DMS53 (cell line): ENCODE results near the gene POU6F2.

Experiments
- DNase-seq: peaks from one replicate; lab custom pipeline; 2025; lab: John Stamatoyannopoulos, UW

POU6F2 gene

DNA sequence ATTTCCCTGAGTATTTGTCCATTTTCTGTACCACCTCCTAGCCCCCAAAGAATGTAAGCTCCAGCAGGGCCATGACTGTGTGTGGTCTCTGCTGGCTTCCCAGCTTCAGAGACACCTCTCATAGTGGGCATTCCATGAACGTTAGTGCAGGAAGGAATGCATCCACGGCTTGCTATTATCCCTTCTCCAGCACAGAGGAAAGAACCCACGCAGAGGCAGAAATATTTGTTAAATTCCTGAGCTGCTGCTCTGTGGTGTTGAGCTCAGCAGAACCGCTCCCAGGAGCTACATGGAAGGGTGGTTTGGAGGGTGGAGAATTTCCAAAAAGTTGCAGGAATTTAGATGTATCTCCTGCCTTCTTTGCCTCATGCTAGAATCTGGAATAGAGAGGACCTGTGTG is 275.2 kb downstream of the POU6F2 start:
- DNase-seq = no peak

DNA sequence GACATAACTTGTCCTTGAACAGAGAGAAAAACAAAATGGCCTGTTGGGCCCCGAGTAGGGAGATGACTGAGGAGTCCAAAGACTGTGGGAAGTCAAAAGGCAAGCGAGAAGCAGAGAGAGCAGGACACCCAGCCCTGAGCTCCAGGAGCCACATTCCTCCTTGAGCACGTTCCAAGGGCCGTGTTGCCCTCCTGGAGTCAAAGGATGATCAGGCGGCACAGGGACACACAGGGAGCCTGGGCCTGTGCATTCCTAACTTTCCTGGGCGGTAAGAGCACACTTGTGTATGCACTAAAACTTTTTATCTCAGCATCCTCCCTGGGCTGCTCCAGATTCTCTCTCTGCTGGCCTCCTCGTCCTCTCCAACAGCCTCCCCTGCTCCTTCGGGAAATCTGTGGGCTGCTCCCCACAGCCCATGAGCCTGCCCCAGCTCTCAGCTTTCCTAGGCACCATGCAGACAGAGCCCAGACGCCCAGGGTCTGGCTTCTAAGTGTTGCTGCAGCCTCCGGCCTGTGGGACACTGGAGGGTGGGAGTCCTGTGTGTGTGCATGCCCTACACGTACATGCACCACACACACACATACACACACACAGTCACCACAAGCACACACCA is 281.8 kb downstream of the POU6F2 start:
- DNase-seq = no peak

DNA sequence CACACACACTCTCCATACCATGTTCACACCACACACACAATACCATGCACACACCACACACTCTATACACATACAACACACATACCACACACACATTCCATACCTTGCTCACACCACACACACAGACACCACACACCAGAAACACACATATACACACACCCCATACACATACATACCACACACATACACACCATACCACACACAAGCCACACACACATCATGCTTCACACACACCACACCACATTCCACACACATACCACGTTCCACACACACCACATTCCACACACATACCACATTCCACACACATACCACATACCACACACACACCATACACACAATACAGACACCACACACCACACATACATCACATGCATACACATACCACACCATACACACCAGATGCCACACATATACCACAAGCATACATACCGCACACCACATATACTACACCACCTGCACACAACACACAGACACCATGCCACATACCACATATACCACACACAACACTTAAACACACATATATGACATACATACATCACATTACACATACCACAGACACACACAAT is 282.7 kb downstream of the POU6F2 start:
- no peak for DNase-seq

DNA sequence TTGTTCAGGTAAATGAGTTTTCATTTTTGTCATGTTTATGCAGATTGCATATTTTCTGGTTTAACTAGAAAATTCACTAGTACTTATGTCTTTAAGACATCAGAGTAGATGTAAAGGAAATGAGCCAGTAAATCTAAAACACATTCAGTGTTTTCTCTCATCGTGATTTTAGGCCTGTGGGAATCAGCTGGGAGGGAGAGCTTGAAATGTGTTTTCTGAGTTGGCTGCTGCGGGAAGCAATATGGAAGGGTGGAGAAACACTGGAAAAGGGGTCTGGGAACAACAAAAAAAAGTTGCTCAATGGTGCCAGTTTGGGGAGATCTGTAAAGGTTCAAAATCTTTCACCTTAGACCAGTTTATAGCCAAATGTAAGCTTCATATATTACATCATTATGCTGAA is 284.1 kb downstream of the POU6F2 start:
- no peak for DNase-seq

DNA sequence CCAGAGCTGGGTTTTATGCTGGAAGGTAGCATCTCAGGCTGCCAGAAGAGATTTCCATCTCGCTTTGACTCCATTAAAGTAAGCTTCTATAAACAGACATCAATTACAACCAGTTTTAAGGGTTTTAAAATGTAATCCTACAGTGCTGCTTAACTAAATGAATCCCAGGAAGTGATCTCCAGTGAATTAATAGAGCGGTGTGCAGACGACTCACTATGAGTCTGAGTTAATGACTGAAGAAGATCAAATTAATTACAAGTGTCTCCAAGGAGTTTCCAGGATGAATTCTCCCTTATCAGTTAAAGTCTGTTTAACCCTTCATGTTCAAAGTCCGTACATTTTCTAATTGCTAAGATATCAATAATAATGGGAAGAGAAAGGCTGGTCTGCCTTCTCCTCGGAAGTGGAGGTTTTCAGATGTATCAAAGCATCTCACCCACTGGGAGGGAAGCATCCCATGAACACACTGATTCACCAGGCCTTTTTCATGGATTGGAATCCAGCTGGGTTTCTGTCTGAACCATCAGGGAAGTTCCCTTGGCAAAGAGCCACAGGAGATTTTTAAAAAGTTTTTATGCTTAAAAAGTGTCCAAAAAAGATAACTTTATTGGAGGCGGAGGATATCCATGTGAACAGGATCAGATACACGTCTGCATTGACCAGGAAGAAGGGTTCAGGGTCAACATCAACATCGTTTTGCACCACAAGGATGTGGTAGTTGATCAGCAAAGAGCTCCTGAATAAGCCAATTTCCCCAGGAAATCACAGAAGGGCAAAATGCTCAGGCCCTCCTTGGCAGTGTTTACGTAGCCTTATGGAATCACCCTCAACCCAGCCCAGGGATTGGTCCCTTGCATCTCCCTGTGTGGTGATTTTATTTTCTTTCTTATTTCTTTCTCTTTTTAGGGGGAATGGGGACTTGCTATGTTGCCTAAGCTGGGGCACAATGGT is 288.2 kb downstream of the POU6F2 start:
- no peak for DNase-seq

DNA sequence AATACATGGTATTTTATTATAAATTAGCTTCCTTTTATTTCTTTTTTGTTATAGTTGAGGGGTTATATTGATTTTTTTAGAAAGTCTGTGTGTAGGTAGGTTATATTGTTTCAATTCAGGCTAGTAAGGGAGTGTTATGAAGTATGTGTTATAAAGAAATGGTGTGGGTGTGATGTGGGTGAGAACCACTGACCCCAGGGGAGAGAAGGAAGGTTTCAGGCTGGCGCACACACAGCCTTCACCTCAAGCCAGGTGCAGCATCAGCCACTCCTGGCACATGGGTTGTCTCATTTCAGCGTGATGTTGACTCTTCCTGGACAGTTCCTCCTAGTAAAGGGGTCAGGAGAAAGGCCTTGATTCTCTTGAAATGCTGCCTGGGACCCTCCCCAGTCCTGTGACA is 291.3 kb downstream of the POU6F2 start:
- no peak for DNase-seq

DNA sequence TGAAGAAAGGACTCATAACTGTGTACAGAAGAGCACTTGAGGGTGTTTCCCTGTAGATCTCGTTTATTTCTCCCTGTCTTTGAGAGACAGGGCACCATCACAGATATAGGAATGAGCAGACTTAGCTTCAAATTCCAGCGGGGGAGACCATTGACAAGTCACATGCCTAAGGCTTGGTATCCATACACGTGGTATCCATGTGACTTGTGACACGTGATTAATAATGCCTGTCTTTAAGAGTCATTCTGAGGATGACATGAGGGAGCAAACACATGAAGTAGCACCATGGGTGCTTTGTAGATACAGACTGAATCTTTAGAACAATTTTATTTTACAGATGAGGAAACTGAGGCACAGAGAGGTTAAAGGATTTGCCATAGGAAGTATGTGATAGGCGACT is 292.3 kb downstream of the POU6F2 start:
- no peak for DNase-seq

DNA sequence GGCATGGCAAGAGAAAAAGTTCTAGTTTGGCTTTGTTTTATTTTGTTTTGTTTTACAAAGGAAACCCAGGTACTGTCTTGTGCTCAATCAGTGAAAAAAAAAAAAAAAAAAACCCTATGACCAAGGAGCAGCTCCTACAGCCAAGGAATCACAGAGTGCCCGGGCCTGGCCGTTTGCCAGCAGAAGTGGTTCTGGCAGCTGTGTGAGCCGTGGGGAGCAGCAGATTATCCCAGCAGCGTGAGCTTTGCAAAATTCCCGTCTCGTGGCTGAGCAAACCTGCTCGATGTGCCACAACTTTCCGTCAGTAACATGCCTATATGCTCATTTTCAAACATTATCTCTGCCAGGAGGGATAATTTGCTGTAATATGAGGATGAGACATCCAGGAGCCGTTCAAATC is 293.7 kb downstream of the POU6F2 start:
- no peak for DNase-seq

DNA sequence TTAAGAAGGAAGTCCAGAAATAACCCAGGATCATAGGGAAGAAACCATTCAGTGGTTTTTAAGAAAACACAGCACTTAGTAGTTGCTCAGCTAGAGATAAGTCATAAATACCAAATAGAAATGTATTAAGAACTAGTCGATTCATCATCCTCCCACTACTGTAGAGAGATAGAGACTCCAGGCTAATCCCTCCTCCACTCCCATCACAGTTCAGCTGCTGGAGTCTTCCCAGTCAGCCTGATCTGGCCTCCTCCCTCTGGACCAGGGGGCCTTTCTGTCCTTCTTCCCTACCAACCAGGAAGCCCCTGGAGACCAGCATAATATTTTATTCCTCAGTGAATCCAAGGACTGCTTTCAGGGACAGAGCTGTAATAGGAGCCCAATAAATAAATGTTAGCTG is 294.4 kb downstream of the POU6F2 start:
- no peak for DNase-seq

DNA sequence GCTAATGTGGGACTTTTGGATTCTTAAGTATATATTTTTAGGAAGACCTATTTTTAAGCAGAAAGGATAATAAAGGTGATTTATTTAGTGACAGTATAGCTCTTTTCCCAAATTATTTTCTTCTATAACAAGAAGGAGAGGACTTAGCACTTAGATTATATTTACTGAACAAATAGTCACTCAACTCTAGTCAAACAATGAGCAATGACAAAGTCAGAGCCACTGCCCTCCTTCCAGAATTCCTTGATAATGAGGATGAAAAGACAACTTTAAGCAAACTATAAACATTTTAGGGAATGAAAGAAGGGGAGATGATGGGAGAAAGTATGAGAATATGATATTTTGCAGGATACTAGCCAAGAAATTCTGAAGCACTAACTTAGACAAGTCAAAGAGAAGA is 295.0 kb downstream of the POU6F2 start:
- no peak for DNase-seq

DNA sequence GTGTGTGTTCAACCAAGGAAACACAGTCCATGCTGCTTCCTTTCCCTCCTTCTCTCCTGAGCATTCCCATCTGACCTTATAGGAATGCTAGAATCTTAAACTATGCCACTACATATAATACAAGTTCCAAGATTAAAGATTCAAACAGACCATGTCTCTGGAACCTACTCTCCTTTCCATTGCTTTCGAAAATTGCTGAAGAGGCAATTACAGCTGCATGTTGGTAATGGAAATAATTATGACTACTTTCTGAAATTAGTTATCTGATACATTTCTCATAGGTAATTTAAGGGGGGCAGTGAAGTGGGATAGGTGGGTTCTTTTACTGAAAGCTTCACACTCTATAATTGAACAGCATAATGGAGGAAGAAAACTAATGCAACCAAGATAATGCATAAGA is 302.6 kb downstream of the POU6F2 start:
- DNase-seq = no peak

DNA sequence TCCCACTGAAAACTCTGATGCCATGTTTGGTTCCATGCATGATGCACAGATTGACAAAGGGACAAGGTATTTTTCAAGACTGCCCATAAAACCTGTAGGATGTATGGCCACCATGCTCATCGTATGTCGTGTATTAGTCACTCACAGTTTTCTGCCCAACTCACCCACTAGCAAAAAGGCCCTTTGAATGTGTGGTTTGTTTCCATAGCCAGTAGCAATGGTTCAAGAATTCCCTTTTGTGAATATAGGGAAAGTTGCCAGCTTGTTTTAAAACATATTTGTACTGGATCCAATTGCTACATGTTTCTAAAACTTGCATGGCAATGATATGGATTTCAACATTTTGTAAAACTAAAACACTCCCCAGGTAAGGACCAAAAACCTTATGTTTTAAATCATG is 307.5 kb downstream of the POU6F2 start:
- no peak for DNase-seq

DNA sequence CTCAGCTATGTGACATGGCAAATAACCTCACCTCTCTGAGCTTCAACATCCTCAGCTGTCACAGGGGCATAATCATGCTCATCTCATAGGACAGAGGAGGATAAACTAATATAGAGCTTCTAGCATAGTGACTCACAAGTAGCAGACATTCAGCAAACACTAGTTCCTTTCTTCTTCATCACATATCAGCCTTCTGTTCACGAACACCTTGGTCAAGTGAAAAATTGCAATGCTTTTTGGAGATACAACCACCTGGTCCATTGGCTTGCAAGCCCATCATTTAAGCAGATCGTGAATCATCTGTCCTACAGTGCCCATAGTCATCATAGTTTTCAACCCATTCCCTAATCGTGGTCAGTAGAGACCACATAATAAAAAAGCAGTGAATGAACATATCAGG is 310.6 kb downstream of the POU6F2 start:
- DNase-seq = no peak

DNA sequence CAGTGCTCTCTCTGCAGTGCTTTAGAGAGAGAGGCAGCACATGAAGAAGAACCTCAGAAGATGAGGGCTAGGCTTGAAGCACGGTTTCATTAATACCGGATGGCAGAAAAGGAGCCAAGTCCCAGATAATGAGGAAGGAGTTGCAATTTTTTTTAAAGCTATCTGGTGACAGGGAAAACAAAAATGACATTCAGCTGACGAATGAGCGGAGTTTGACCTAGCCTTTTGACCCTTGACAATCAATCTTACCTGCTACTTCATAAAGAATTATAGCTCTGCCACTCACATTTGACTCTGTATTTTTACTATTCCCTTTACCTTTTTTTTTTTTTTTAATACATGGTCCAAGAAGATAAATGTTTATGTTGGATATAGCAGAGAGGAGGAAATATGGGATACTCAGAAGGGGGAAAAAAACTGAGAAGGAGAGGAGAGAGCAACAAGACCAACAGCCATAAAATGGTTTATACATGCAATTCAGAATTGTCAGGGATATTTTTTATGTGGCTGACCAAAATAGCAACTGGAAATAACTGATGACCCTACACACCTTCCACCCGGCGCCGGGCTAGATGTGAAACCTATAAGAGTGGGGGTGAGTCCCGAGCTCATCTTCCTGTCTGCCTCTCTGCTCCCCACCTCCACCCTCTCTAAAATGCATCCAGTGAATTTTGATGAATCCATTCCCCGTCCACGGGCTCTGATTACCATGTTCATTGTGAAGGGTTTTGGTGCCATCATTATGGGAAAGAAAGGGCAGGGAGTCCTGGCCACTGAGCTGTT is 314.1 kb downstream of the POU6F2 start:
- DNase-seq = no peak

DNA sequence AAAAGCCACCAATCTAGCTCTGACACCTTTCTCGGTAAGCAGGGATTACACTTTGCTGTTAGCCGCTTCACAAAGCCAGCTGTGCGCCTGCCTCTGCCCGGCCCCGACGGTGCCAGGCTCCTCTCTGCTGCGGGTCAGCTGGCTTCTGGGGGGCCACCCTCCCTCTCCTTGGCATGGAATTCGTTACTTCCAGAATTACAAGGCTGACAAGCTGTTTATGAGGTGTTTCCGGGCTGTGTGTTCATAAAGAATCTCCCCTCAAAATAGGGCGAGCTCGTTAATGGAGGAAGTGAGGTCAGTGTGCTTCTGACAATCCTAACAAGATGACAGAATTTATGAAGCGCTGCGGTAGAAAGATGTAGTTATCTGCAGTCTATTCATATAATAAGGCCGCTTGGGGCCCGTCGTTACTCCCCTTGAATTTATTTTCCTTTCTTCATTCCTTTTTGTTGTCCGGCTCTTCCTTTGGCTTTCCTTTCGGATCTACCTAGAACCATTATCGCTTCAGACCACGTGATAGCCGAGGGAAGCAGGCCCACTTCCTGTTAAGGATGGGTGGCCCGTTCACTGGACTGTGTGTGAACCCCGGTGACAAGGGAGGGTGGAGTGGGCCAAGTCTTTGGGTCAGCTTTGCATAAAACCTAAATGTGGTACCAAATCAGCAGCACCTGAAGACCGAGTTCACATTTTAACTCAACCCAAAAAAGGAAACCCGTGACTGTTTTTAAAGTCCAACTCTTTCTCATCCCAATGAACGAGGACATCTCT is 315.5 kb downstream of the POU6F2 start:
- DNase-seq = no peak

DNA sequence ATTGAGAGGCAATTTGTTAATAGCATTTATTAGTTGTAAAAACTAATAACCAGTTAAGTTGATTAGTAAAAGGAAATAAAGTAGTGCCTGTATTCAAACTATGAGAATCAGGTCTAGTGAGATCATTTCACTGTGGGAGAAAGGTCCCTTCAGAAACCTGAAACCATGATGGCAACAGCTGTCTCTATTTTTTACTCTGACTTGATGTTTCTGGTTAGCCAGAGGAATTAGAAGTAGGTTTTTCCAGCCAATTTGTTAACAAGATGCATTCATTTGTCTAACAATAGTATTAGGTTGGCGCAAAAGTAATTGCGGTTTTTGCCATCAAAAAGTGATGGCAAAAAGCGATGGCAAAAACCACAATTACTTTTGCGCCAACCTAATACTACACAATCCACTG is 316.3 kb downstream of the POU6F2 start:
- no peak for DNase-seq

DNA sequence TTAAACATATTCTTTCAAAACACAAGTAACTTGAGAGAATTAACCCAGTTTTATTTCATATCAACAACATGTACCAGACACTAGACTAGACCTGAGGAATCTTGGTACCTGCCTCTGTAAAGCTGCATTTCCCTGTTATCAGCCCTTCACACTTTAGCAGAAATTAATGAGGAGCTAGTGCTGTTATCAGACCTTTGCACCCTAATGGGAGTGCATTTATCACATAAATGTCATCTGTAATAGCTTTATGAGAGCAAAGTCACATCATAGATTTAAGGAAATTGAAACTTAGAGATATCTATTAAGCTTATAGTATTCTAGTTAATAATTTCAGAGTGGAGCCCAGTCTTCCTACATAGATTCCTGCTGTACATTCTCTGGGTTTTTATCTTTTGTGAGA is 318.1 kb downstream of the POU6F2 start:
- DNase-seq = no peak

DNA sequence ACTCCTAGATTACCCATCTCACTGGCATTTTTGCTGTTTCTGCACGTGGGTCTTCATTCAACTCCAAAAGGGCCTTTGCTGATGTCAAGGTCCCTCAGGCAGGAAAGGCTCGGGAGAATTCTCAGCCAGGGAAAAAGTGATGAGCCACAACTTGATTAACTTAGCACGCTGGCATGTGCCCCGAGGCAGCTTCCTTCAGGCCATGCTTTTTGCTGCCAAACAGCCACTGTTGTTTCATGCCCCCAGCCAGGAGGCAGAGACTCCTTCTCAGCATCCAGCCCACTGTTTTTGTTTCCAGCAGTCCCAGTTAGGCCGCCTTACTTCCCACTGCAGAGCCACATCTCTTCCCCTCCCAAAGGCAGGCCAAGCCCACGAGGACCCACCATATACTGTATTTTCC is 322.0 kb downstream of the POU6F2 start:
- DNase-seq = no peak

DNA sequence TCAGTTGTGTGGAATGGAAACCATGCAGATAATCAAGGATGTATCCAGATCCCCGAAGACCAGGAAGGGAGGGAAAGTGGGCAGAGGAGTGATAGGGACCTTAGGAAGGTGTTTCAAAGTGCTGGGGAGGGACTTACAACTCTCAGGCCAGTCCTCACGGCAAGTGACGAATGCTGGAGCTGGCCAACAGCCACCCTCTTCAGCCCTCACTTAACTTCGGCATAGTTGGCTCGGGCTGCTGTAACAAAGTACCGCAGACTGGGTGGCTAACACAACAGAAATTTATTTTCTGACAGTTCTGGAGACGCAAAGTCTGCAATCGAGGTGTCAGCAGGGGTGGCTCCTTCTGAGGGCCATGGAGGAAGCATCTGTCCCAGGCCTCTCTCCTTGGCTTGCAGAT is 322.6 kb downstream of the POU6F2 start:
- no peak for DNase-seq

DNA sequence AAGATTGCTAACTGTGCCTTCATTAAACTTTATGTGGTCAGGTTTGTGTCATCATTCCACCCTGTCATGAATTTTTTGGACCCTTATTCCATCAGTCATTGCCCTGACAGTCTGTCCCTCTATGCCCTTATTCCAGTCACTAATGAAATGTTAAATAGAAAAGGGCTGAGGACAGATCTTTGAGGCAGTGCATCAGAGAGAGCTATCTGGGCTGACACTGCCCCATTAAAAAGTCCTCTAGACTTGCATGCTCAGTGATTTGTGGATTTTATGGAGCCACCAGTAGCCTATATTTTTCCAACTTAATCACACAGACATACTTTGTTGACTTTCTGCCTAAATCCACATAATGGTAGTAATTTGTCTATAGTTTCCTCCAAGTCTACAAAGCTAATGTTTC is 323.8 kb downstream of the POU6F2 start:
- no peak for DNase-seq

DNA sequence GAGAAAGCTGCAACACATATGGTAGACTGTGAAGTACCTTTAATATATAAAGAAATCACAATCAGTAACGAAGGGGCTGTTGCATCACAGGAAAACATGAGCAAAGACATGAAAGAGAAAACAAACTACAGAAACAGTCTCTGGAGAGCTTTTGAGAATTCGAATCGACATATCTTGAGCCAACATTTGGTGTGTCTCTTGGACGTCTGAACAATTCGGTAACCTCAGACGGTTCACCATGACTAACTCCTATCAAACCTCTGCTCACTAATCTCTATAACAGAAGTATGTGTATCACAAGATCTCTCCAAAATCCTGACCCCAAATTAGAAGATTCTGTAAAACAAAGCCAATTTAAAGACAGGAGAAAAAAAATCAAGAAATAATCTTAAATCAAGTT is 326.5 kb downstream of the POU6F2 start:
- no peak for DNase-seq
